Neuronal stem cell (in vitro differentiated cells): Measurements from ENCODE around the gene DMD.

Experiments used
- DNase-seq: peaks from one replicate; pipeline ENCODE4 v3.0.0-alpha.2; 2013; ENCODE audit warnings: low spot score
- H2AFZ ChIP-seq: one replicate; pipeline ENCODE4 v1.6.1; 2013; ENCODE audit warnings: mild to moderate bottlenecking, low read length, inconsistent platforms
- H2AK5ac ChIP-seq: 2 replicates; pipeline ENCODE4 v1.6.1; 2013; ENCODE audit warnings: low read depth, mild to moderate bottlenecking, inconsistent platforms, low read length, moderate library complexity, mixed read lengths
- H2BK120ac ChIP-seq: 2 replicates; pipeline ENCODE4 v1.6.1; 2013; ENCODE audit warnings: low read depth, mild to moderate bottlenecking, inconsistent platforms, low read length, moderate library complexity, mixed read lengths
- H2BK12ac ChIP-seq: one replicate; pipeline ENCODE4 v1.6.1; 2013; ENCODE audit warnings: low read length, inconsistent platforms
- H2BK15ac ChIP-seq: 2 replicates; pipeline ENCODE4 v1.6.1; 2013; ENCODE audit warnings: mild to moderate bottlenecking, low read length, inconsistent platforms, mixed read lengths
- H2BK5ac ChIP-seq: one replicate; pipeline ENCODE4 v1.6.1; 2013; ENCODE audit warnings: inconsistent platforms, mild to moderate bottlenecking, low read length, moderate library complexity
- H3K14ac ChIP-seq: one replicate; pipeline ENCODE4 v1.6.1; 2013; ENCODE audit warnings: low read length, inconsistent platforms
- H3K18ac ChIP-seq: 2 replicates; pipeline ENCODE4 v1.6.1; 2013; ENCODE audit warnings: low read length, inconsistent platforms
- H3K23ac ChIP-seq: 2 replicates; pipeline ENCODE4 v1.6.1; 2013; ENCODE audit warnings: low read depth, mild to moderate bottlenecking, mixed read lengths, low read length, inconsistent platforms; ENCODE audit not compliant: poor library complexity
- H3K27ac ChIP-seq: replicated peaks from 3 replicates; pipeline ENCODE4 v1.5.1; 2013; ENCODE audit warnings: low read length, inconsistent platforms
- H3K27me3 ChIP-seq, 3 experiments: 2 replicates each; pipeline ENCODE4 v1.6.1; 2013; ENCODE audit warnings: low read length in 3 of 3, mild to moderate bottlenecking in 2 of 3, inconsistent platforms in 1 of 3, low read depth in 1 of 3, mixed read lengths in 1 of 3, moderate library complexity in 1 of 3; ENCODE audit not compliant: control insufficient read depth in 3 of 3, insufficient read depth in 3 of 3
- H3K36me3 ChIP-seq, 2 donors: replicated peaks in 1 of 2; 2 replicates each; pipeline ENCODE4 v1.6.1; 2013; ENCODE audit warnings: low read length in 2 of 2; ENCODE audit not compliant: control insufficient read depth in 2 of 2, insufficient read depth in 2 of 2
- H3K4ac ChIP-seq: 2 replicates; pipeline ENCODE4 v1.6.1; 2013; ENCODE audit warnings: inconsistent platforms, mild to moderate bottlenecking, low read length, moderate library complexity
- H3K4me1 ChIP-seq, 2 donors: 1 replicate in 1 of 2; 2 replicates in 1 of 2; pipeline ENCODE4 v1.6.1; 2013; ENCODE audit warnings: low read length in 2 of 2, low read depth in 1 of 2; ENCODE audit not compliant: control insufficient read depth in 2 of 2, insufficient read depth in 1 of 2
- H3K4me2 ChIP-seq: one replicate; pipeline ENCODE4 v1.6.1; 2013; ENCODE audit warnings: mild to moderate bottlenecking, low read length, inconsistent platforms; ENCODE audit not compliant: insufficient read depth, poor library complexity, severe bottlenecking
- H3K4me3 ChIP-seq, 2 donors: 2 replicates each; pipeline ENCODE4 v1.5.1; 2013; ENCODE audit warnings: low read length in 2 of 2, mild to moderate bottlenecking in 2 of 2, inconsistent platforms in 1 of 2, moderate library complexity in 1 of 2
- H3K79me1 ChIP-seq: one replicate; pipeline ENCODE4 v1.6.1; 2013; ENCODE audit warnings: low read depth, mild to moderate bottlenecking, inconsistent platforms, low read length, moderate library complexity
- H3K9ac ChIP-seq: one replicate; pipeline ENCODE4 v1.6.1; 2013; ENCODE audit warnings: mild to moderate bottlenecking, low read depth, low read length, inconsistent platforms; ENCODE audit not compliant: poor library complexity
- H3K9me3 ChIP-seq, 2 donors: replicated peaks in 1 of 2; 2 replicates each; pipeline versions ENCODE3 to v1.6.1; 2013; ENCODE audit warnings: low read length in 2 of 2, mild to moderate bottlenecking in 2 of 2, inconsistent platforms in 1 of 2, low read depth in 1 of 2, mixed read lengths in 1 of 2, moderate library complexity in 1 of 2; ENCODE audit not compliant: control insufficient read depth in 2 of 2, insufficient read depth in 1 of 2
- H4K8ac ChIP-seq: one replicate; pipeline ENCODE4 v1.6.1; 2013; ENCODE audit warnings: low read depth, mild to moderate bottlenecking, inconsistent platforms, low read length, moderate library complexity
- H4K91ac ChIP-seq: one replicate; pipeline ENCODE4 v1.6.1; 2013; ENCODE audit warnings: low read length, low read depth, mild to moderate bottlenecking, inconsistent platforms; ENCODE audit not compliant: poor library complexity
- WGBS, 2 donors: extraction: QIAGEN DNeasy Blood & Tissue Kit; methylation state at CpG; one replicate each; pipeline ENCODE4 v1.1.7; 2013; ENCODE audit warnings: missing lambda C conversion rate in 2 of 2, mixed read lengths in 1 of 2; ENCODE audit not compliant: insufficient read length in 2 of 2, insufficient replicate concordance in 1 of 2; ENCODE audit errors: extremely low coverage in 2 of 2; 5-methylcytosine and 5-hydroxymethylcytosine counted together

Gene DMD

DNA sequence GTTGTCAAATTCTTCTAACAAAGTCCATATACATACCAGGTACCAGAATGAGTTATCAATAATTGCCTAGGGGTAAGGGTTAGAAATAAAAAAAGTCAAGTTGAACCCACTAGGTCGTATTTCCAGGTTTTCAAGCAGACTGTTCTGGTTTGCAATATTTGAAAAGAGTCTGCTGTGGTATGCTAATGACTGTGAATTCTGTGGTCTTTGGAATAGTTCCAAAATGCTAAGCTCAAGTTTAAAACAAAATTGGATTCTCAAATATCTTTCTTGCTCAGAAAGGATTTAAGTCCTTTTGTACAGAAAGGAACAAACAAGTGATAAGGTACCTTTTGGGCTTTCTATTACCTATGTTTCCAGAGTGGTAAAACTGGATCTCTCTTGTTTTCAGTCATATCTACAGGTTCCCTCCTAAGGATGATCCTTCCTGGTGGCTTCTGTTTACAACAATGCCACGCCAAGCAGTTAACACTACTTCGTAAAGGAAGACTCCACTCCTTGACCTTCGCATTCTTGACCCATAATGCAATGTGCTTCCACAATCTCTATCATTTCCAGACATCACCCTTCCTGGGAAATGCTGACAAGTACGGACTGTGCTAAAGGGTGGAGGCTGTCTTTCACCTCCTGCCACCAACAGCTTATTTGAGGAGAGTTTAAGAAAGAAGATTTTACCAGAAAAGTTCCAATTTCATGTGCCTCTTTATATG lies 1607.8 kb downstream of the DMD start:
- Histone ChIP-seq H3K4me2 (no peak overlapping the region), H3K9me3 (peaks cover 0 to 3% of the 10 kb centered on the region in 2 donors), H3K9ac (no peak overlapping the region), H3K18ac (no peak overlapping the region), H3K4ac (no peak overlapping the region), H2AK5ac (no peak overlapping the region), H2AFZ (no peak overlapping the region), H4K91ac (no peak overlapping the region), H3K27ac (no peak overlapping the region), H2BK15ac (no peak overlapping the region), H2BK120ac (no peak overlapping the region), H3K79me1 (no peaks in the 10 kb centered on the region), H3K23ac (no peak overlapping the region), H4K8ac (no peak overlapping the region), H2BK5ac (no peak overlapping the region), H2BK12ac (no peak overlapping the region), H3K27me3 (no peaks in the 10 kb centered on the region), H3K14ac (no peak overlapping the region), H3K4me3 (no peak overlapping the region), H3K36me3 (no peaks in the 10 kb centered on the region), H3K4me1 (no peaks in the 10 kb centered on the region)
- WGBS, 2 donors = no CpG with 5 or more reads among the region's 5 CpGs
- no peak for DNase-seq

DNA sequence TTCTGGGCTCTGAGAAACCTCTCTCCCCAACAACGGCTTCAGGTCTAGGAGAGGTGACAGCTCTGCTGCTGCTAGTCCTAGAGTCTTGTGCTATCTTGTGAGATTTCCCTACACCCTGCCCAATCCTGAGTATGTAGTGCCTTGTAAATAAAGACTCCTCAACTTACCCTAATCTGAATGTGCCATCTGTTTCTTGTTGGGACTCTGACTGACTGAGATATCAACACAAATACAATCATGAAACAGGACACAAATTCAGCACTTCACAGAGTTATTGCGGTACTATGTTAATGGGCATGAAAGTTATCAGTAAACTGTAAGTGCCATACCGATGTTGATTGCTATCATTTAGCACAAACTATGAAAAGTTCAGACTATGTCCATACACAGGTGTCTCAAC lies 1610.5 kb downstream of the DMD start:
- H3K4me3 ChIP-seq = no peak overlapping the region
- no peak overlapping the region for H3K18ac ChIP-seq
- H3K27ac ChIP-seq = no peak overlapping the region
- no peaks in the 10 kb centered on the region for H3K79me1 ChIP-seq
- no peak overlapping the region for H3K4ac ChIP-seq
- no peak overlapping the region for H2BK12ac ChIP-seq
- no peak for DNase-seq
- H3K23ac ChIP-seq = no peak overlapping the region
- H3K9ac ChIP-seq = no peak overlapping the region
- H3K4me2 ChIP-seq = no peak overlapping the region
- no peak overlapping the region for H2BK5ac ChIP-seq
- no peak overlapping the region for H4K91ac ChIP-seq
- peaks cover 0 to 3% of the 10 kb centered on the region in 2 donors for H3K9me3 ChIP-seq
- WGBS, 2 donors = no CpG with 5 or more reads among the region's 3 CpGs
- H3K36me3 ChIP-seq = no peaks in the 10 kb centered on the region
- H2BK120ac ChIP-seq = no peak overlapping the region
- no peak overlapping the region for H2BK15ac ChIP-seq
- H3K4me1 ChIP-seq = no peaks in the 10 kb centered on the region
- H3K14ac ChIP-seq = no peak overlapping the region
- no peaks in the 10 kb centered on the region for H3K27me3 ChIP-seq
- H2AK5ac ChIP-seq = no peak overlapping the region
- no peak overlapping the region for H4K8ac ChIP-seq
- H2AFZ ChIP-seq = no peak overlapping the region

DNA sequence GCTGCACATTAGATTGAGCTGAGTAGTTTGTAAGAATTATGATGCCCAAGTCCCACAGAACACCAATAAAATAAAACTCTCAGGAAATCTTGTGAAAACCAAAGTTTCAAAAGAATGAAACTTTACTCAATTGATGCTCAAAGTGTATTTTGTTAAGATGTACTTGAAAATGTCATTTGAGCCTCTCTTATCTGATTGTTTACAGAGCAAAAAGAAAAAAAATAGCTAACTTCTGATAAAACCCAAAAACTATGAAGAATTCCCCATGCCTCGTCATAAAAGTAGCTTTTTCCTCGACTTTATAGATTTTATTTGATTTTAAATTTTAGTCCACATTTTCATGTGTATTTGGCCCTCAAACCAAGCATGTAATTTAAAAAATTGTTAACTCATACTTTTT lies 1618.0 kb downstream of the DMD start:
- Histone ChIP-seq H3K27ac (no peak overlapping the region), H2AK5ac (no peak overlapping the region), H3K4me1 (no peaks in the 10 kb centered on the region), H4K91ac (no peak overlapping the region), H3K18ac (no peak overlapping the region), H3K9me3 (no peaks in the 10 kb centered on the region), H2BK5ac (no peak overlapping the region), H2BK12ac (no peak overlapping the region), H3K4me3 (no peak overlapping the region), H2BK15ac (no peak overlapping the region), H3K4me2 (no peak overlapping the region), H3K4ac (no peak overlapping the region), H3K36me3 (no peaks in the 10 kb centered on the region), H3K79me1 (no peaks in the 10 kb centered on the region), H3K14ac (no peak overlapping the region), H3K27me3 (no peaks in the 10 kb centered on the region), H3K23ac (no peak overlapping the region), H2AFZ (no peak overlapping the region), H4K8ac (no peak overlapping the region), H3K9ac (no peak overlapping the region), H2BK120ac (no peak overlapping the region)
- no peak for DNase-seq
- no CpG with 5 or more reads among the region's 2 CpGs for WGBS, 2 donors

DNA sequence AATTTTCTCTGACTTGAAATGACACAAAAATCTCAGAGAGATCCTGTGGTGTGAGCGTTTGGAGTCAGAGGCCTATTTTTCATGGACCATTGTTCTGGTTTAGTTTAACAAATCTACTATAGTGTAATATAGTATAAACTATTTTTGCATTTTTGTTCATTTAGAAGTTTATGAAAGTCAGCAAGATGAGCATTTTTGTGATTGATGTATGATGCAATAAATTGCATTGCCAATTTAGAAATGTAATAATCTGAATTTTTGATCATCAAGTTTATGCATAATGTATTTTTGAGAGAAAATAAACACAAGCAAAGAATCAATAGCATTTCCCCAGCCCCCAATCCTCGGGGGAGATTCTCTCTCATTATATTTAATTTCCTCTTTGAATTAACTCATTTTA lies 1620.0 kb downstream of the DMD start:
- Histone ChIP-seq H2BK5ac (no peak overlapping the region), H3K18ac (no peak overlapping the region), H2AFZ (no peak overlapping the region), H2BK12ac (no peak overlapping the region), H2BK15ac (no peak overlapping the region), H3K4me3 (no peak overlapping the region), H3K4me1 (no peaks in the 10 kb centered on the region), H3K9me3 (no peaks in the 10 kb centered on the region), H4K91ac (no peak overlapping the region), H3K9ac (no peak overlapping the region), H3K23ac (no peak overlapping the region), H3K14ac (no peak overlapping the region), H2AK5ac (no peak overlapping the region), H3K27ac (no peak overlapping the region), H3K36me3 (no peaks in the 10 kb centered on the region), H3K4ac (no peak overlapping the region), H3K27me3 (no peaks in the 10 kb centered on the region), H3K4me2 (no peak overlapping the region), H3K79me1 (no peaks in the 10 kb centered on the region), H4K8ac (no peak overlapping the region), H2BK120ac (no peak overlapping the region)
- DNase-seq = no peak
- WGBS, 2 donors = no CpG with 5 or more reads among the region's 2 CpGs
